HG03095 (cell line): ENCODE measurements around the gene VIT.
"Not testable (repeated sequence)": the region's sequence is repeated elsewhere in the genome, so short reads cannot be mapped to it uniquely, and the experiment has no call there.

ENCODE experiments used
- ATAC-seq: cut with Tn5 transposase; IDR thresholded peaks from one replicate; pipeline ENCODE4 v1.9.1; 2021; ENCODE audit warnings: moderate library complexity; ENCODE audit not compliant: unreplicated experiment

Gene VIT

GRCh38 chr2:36677996-36678605, 18.4 kb upstream of the VIT start:
- no peak for ATAC-seq

GRCh38 chr2:36678856-36679255, 17.7 kb upstream of the VIT start:
- ATAC-seq = no peak

GRCh38 chr2:36680012-36680411, 16.5 kb upstream of the VIT start:
- no peak for ATAC-seq

GRCh38 chr2:36682562-36682961, 13.9 kb upstream of the VIT start:
- ATAC-seq = no peak

GRCh38 chr2:36683002-36683401, 13.5 kb upstream of the VIT start:
- no peak for ATAC-seq

- ATAC-seq = not testable (repeated sequence)
Observed at GRCh38 chr2:36688291-36688690, 8.2 kb upstream of the VIT start.

GRCh38 chr2:36689013-36689412, 7.5 kb upstream of the VIT start:
- not testable (repeated sequence) for ATAC-seq

- ATAC-seq = no peak
Observed at GRCh38 chr2:36692121-36692520, 4.4 kb upstream of the VIT start.

- no peak for ATAC-seq
Observed at GRCh38 chr2:36693825-36694224, 2.7 kb upstream of the VIT start.

GRCh38 chr2:36695746-36696415, 626 bp upstream of the VIT start:
- no peak for ATAC-seq

GRCh38 chr2:36697424-36698066, 1.0 kb downstream of the VIT start:
- no peak for ATAC-seq

- ATAC-seq = no peak
Observed at GRCh38 chr2:36698993-36699392, 2.5 kb downstream of the VIT start.

GRCh38 chr2:36700311-36700710, 3.8 kb downstream of the VIT start:
- no peak for ATAC-seq

- ATAC-seq = no peak
Observed at GRCh38 chr2:36701391-36701795, 4.9 kb downstream of the VIT start.

GRCh38 chr2:36701918-36702317, 5.4 kb downstream of the VIT start:
- ATAC-seq = no peak

GRCh38 chr2:36702781-36703180, 6.3 kb downstream of the VIT start:
- no peak for ATAC-seq

- no peak for ATAC-seq
Observed at GRCh38 chr2:36704475-36705150, 8.1 kb downstream of the VIT start.

GRCh38 chr2:36705326-36706020, 9.0 kb downstream of the VIT start:
- ATAC-seq = no peak

- no peak for ATAC-seq
Observed at GRCh38 chr2:36706021-36706876, 9.7 kb downstream of the VIT start.

- no peak for ATAC-seq
Observed at GRCh38 chr2:36707050-36707449, 10.5 kb downstream of the VIT start.
